Fibroblast of lung (primary cell): ENCODE measurements around the gene CPA4.

Experiments
- CTCF ChIP-seq, 2 donors: IDR thresholded peaks in 1 of 2; conservative IDR thresholded peaks in 1 of 2; 1 replicate in 1 of 2; 2 replicates in 1 of 2; pipeline ENCODE4 v1.5.1; 2011 to 2012; ENCODE audit warnings: low read length in 2 of 2, control low read depth in 1 of 2, inconsistent platforms in 1 of 2, low read depth in 1 of 2, mild to moderate bottlenecking in 1 of 2
- EZH2 ChIP-seq: IDR thresholded peaks from 2 replicates; pipeline ENCODE4 v1.5.1; 2012; ENCODE audit warnings: low read length, control low read depth, mild to moderate bottlenecking; ENCODE audit errors: missing control alignments

DNA sequence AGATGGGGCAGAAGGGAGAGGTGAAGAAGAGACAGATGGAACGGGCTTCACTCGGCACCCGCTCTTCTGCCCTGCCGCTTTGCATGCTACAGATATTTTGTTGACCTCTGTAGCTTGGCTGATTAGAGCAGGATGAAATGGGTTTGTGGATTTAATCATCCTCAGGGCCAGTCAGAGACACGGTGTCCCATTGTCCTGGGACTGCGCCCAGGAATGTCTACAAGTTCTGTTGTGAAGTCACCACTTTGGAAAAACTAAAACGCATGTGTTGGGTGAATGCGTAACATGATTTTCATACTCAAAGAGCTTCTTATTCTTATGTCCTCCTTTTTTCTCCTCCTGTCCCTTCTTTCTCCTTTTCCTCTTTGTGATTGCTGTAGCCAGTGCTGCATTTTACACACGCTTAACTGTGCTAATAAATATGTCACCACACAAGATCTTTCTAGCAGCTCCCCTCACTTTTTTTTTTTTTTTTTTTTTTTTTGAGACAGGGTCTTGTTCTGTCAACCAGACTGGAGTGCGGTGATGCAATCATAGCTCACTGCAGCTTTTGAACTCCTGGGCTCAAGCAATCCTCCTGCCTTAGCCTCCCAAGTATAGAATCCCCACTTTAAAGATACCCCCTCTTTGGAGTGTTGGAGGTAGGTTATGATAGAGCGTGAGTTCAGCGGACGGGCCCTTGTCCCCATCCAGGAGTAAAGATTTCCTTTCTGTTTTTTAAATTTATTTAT, 3.4 kb downstream of the CPA4 start:
- no peak for TF ChIP-seq EZH2
- TF ChIP-seq CTCF (conservative IDR thresholded peaks at IDR 0.05 in 1 of 2, IDR thresholded peaks at IDR 0.05 in 1 of 2; ENCODE audit: low read depth in 1 of 2, low read length in 2 of 2) = no peak
